GM23338 (cell line): ENCODE results near the gene PLEKHG5. TPM values are rescaled to one million over a fixed set of nuclear protein-coding genes. Genes with fewer than 3 reads are reported as not detected.

Source experiments
- ATAC-seq: fragments of 200-7000 bp; cut with Tn5 transposase; 3 replicates; pipeline ENCODE4 v1.9.1; 2020
- DNase-seq: peaks from one replicate; pipeline ENCODE4 v3.0.0-alpha.2; 2015; ENCODE audit warnings: low spot score
- H2AFZ ChIP-seq: fragments of 200-600 bp; sonication (generic); 2 replicates; pipeline ENCODE4 v1.8.0; 2016; ENCODE audit warnings: antibody characterized with exemption, mild to moderate bottlenecking, moderate library complexity
- H3F3A ChIP-seq: fragments of 200-600 bp; sonication (generic); replicated peaks from 2 replicates; pipeline ENCODE4 v1.8.0; 2017; ENCODE audit warnings: antibody characterized with exemption, mixed run types, low read depth
- H3K27ac ChIP-seq: fragments of 200-600 bp; sonication (generic); 2 replicates; pipeline ENCODE4 v1.6.1; 2016; ENCODE audit warnings: low read depth
- H3K27me3 ChIP-seq: fragments of 200-600 bp; sonication (generic); 2 replicates; pipeline ENCODE4 v1.8.0; 2016; ENCODE audit warnings: mild to moderate bottlenecking, mixed run types, moderate library complexity; ENCODE audit not compliant: insufficient read depth
- H3K36me3 ChIP-seq: fragments of 200-600 bp; sonication (generic); 2 replicates; pipeline ENCODE4 v1.8.0; 2016; ENCODE audit warnings: mild to moderate bottlenecking; ENCODE audit not compliant: insufficient read depth
- H3K4me1 ChIP-seq: fragments of 200-600 bp; sonication (generic); 2 replicates; pipeline ENCODE4 v1.8.0; 2016; ENCODE audit warnings: mild to moderate bottlenecking, moderate library complexity; ENCODE audit not compliant: insufficient read depth
- H3K4me2 ChIP-seq: fragments of 200-600 bp; sonication (generic); 2 replicates; pipeline ENCODE4 v1.7.1; 2017; ENCODE audit warnings: mixed run types
- H3K4me3 ChIP-seq: fragments of 200-600 bp; sonication (generic); 2 replicates; pipeline ENCODE4 v1.6.1; 2016; ENCODE audit warnings: mixed run types
- H3K79me2 ChIP-seq: fragments of 200-600 bp; sonication (generic); replicated peaks from 2 replicates; pipeline ENCODE4 v1.8.0; 2017; ENCODE audit warnings: mild to moderate bottlenecking; ENCODE audit not compliant: insufficient read depth
- H3K9me2 ChIP-seq: fragments of 200-600 bp; sonication (generic); 2 replicates; pipeline ENCODE4 v1.8.0; 2017; ENCODE audit not compliant: insufficient read depth
- H4K20me1 ChIP-seq: fragments of 200-600 bp; sonication (generic); replicated peaks from 2 replicates; pipeline ENCODE4 v1.8.0; 2017; ENCODE audit warnings: mild to moderate bottlenecking; ENCODE audit not compliant: insufficient read depth
- H3K27ac Mint-ChIP-seq: 2 replicates; pipeline ENCODE4 v1.8.0; 2020; ENCODE audit warnings: inconsistent platforms, mild to moderate bottlenecking, moderate library complexity, mixed read lengths
- H3K27me3 Mint-ChIP-seq: 3 replicates; pipeline ENCODE4 v1.8.0; 2022; ENCODE audit warnings: low read depth, mild to moderate bottlenecking, moderate library complexity, mixed read lengths, inconsistent platforms; ENCODE audit not compliant: insufficient read depth, poor library complexity
- H3K36me3 Mint-ChIP-seq: 3 replicates; pipeline ENCODE4 v1.8.0; 2021; ENCODE audit warnings: low read depth, mild to moderate bottlenecking, inconsistent platforms, moderate library complexity, mixed read lengths
- H3K4me1 Mint-ChIP-seq: 3 replicates; pipeline ENCODE4 v1.8.0; 2020; ENCODE audit warnings: mild to moderate bottlenecking, inconsistent platforms, mixed read lengths
- H3K4me3 Mint-ChIP-seq: 3 replicates; pipeline ENCODE4 v1.8.0; 2021; ENCODE audit warnings: moderate library complexity, mild to moderate bottlenecking, inconsistent platforms, mixed read lengths
- H3K9me3 Mint-ChIP-seq: 3 replicates; pipeline ENCODE4 v1.8.0; 2020; ENCODE audit warnings: moderate library complexity, mild to moderate bottlenecking, inconsistent platforms, mixed read lengths
- EZH2 ChIP-seq: fragments of 200-600 bp; sonication (generic); IDR thresholded peaks from one replicate; pipeline ENCODE4 v1.8.0; 2017; ENCODE audit warnings: antibody characterized with exemption, mild to moderate bottlenecking, low read depth; ENCODE audit not compliant: unreplicated experiment
- EZH2phosphoT487 ChIP-seq: fragments of 200-600 bp; sonication (generic); IDR thresholded peaks from one replicate; pipeline ENCODE4 v1.8.1; 2018; ENCODE audit warnings: antibody characterized with exemption; ENCODE audit not compliant: unreplicated experiment
- NANOG ChIP-seq: IDR thresholded peaks from 2 replicates; pipeline ENCODE4 v1.6.1; 2016; ENCODE audit warnings: antibody characterized with exemption, borderline replicate concordance
- STAT1 ChIP-seq: IDR thresholded peaks from one replicate; pipeline ENCODE4 v1.6.1; 2016; ENCODE audit warnings: antibody characterized with exemption; ENCODE audit not compliant: unreplicated experiment
- ZNF114 ChIP-seq: fragments of 250-450 bp; sonication (Bioruptor Pico); IDR thresholded peaks from 2 replicates; pipeline ENCODE4 v1.5.0; 2020; ENCODE audit warnings: mild to moderate bottlenecking, moderate library complexity
- polyA plus RNA-seq: library from polyadenylated mRNA; unstranded; fragments of >200 nt; fragmentation: Nextera tagmentation; extraction: Ambion mirVana; gene quantifications from 2 replicates; pipeline ENCODE4 v1.2.1, GENCODE V29; 2016
- total RNA-seq: library from RNA; depleted of rRNA; stranded (reverse); fragments of >200 nt; shearing (Covaris generic); gene quantifications from 2 replicates; pipeline ENCODE4 v1.2.3, GENCODE V29; 2014
- TF ChIP-seq, protein P1 (sequence below): IDR thresholded peaks from one replicate; pipeline ENCODE4 v1.6.1; 2018; ENCODE audit warnings: antibody characterized with exemption; ENCODE audit not compliant: unreplicated experiment

Gene PLEKHG5
- total and polyA plus RNA-seq, 2 experiments from 2014 or later, result 9.0 to 26.4 TPM

DNA sequence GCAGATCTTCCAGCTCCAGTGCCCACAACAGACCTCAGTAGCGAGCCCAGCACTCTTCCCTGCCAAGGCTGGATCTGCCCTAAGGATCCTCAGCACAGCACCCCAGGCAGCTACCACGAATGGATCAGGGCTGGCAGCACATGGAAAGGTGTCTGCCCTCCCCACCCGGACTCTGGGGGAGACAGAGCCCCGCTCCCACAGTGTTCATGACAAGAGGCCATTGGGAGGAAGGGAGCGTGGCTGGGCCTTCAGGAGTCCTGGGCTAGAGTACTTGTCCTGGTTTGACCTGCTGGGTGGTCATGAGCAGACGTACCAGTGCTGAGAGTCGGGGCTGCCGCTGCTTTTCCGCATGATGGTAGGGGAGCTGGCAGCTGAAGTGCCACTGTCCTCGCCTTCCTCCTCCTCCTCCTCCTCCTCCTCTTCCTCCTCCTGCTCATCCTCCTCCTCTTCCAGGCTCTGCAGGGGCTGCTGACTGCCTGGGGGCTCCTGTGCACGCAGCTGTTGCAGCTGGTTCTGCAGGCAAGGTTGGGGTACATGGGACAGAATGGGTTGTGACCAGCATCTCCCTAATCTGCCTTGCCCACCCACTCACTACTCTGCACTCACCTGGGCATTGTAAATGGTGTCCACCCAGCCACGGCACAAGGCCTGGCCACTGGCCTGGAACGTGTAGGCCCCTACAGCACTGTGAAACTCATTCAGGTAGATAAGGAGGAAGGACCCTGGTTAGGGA lies 22.6 kb downstream of the PLEKHG5 start:
- no peak for DNase-seq
- H3F3A ChIP-seq, result peaks cover 23% of the 10 kb centered on the region; the same call in 1 of the 2 replicates
- H3K79me2 ChIP-seq, result no peaks in the 10 kb centered on the region
- H2AFZ ChIP-seq, result no peak overlapping the region
- peaks cover 3% of the 10 kb centered on the region; the same call in 1 of the 2 replicates for H4K20me1 ChIP-seq
- peaks cover 34% of the 10 kb centered on the region for H3K36me3 Mint-ChIP-seq
- H3K4me3 ChIP-seq, result no peak overlapping the region
- no peak for TF ChIP-seq EZH2
- TF ChIP-seq STAT1, result no peak
- TF ChIP-seq EZH2phosphoT487, result no peak
- TF ChIP-seq, protein P1, sequence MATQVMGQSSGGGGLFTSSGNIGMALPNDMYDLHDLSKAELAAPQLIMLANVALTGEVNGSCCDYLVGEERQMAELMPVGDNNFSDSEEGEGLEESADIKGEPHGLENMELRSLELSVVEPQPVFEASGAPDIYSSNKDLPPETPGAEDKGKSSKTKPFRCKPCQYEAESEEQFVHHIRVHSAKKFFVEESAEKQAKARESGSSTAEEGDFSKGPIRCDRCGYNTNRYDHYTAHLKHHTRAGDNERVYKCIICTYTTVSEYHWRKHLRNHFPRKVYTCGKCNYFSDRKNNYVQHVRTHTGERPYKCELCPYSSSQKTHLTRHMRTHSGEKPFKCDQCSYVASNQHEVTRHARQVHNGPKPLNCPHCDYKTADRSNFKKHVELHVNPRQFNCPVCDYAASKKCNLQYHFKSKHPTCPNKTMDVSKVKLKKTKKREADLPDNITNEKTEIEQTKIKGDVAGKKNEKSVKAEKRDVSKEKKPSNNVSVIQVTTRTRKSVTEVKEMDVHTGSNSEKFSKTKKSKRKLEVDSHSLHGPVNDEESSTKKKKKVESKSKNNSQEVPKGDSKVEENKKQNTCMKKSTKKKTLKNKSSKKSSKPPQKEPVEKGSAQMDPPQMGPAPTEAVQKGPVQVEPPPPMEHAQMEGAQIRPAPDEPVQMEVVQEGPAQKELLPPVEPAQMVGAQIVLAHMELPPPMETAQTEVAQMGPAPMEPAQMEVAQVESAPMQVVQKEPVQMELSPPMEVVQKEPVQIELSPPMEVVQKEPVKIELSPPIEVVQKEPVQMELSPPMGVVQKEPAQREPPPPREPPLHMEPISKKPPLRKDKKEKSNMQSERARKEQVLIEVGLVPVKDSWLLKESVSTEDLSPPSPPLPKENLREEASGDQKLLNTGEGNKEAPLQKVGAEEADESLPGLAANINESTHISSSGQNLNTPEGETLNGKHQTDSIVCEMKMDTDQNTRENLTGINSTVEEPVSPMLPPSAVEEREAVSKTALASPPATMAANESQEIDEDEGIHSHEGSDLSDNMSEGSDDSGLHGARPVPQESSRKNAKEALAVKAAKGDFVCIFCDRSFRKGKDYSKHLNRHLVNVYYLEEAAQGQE, result no peak
- TF ChIP-seq ZNF114 (CRISPR knock-in tag), result no peak
- no peak for TF ChIP-seq NANOG
- no peak overlapping the region for H3K4me2 ChIP-seq
- H3K27me3 ChIP-seq, result peaks cover 5% of the 10 kb centered on the region; the same call in 1 of the 2 replicates
- H3K27me3 Mint-ChIP-seq, result peaks cover 12% of the 10 kb centered on the region
- ATAC-seq, result no peak
- H3K36me3 ChIP-seq, result no peaks in the 10 kb centered on the region
- peaks cover 18% of the 10 kb centered on the region for H3K4me1 Mint-ChIP-seq
- peaks cover 7% of the 10 kb centered on the region; the same call in 1 of the 2 replicates for H3K4me1 ChIP-seq
- H3K9me2 ChIP-seq, result no peaks in the 10 kb centered on the region
- H3K4me3 Mint-ChIP-seq, result no peak overlapping the region
- H3K9me3 Mint-ChIP-seq, result no peaks in the 10 kb centered on the region; the same call in 2 of the 3 replicates
- H3K27ac Mint-ChIP-seq, result no peak overlapping the region
- no peak overlapping the region for H3K27ac ChIP-seq

DNA sequence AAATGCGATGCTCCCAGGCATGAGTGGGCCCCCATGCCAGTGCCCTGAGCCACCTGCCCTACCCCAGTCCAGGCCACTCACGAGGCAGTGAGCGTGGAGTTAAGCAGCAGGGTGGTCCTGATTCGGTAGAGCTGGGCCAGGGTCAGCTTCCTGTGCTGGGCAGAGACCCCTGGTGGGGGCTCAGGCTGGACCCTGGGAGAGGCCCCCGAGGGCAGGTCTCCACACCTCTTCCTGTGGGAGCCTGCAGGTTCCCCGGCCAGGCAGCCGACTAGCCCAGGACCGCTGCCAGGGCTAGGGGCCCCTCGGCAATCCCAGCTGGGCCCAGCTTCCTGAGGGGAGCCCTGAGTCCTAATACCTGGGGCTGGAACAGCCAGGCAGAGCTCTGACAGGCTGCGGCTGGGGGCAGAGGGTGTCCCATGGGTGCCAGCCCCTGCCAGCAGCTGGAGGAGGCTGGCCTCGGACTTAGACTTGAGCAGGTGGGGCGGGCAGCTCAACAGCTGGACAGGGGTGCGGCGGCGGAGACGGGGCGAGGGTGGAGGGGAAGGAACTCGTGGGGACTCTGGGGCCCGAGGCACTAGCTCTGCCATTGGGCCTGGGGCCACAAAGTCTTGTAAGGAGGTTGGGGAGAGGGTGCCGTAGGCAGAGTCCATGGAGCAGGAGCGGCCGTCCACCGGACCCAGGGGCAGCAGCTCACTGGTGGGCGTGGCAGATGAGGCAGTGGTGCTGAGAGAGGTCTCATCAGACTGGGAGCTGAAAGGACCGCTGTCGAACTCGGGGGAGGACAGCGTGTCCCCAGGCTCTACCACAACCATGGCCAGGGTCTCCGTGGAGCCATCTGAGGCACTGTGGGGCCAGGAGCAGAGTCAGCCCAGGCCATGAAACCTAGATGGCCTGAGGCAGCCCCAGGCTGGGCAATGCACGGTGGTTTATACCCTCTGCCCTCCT lies 23.5 kb downstream of the PLEKHG5 start:
- Mint-ChIP-seq H3K36me3 (peaks cover 34% of the 10 kb centered on the region), H3K27me3 (peaks cover 14% of the 10 kb centered on the region), H3K27ac (no peak overlapping the region), H3K4me3 (no peak overlapping the region), H3K4me1 (peaks cover 15% of the 10 kb centered on the region), H3K9me3 (no peaks in the 10 kb centered on the region; the same call in 2 of the 3 replicates)
- H3K27me3 ChIP-seq, result peaks cover 5% of the 10 kb centered on the region; the same call in 1 of the 2 replicates
- no peak overlapping the region for H3K27ac ChIP-seq
- H3K79me2 ChIP-seq, result no peaks in the 10 kb centered on the region
- peaks cover 23% of the 10 kb centered on the region; the same call in 1 of the 2 replicates for H3F3A ChIP-seq
- no peak overlapping the region for H3K4me3 ChIP-seq
- ATAC-seq, result no peak
- no peaks in the 10 kb centered on the region for H3K36me3 ChIP-seq
- H3K9me2 ChIP-seq, result no peaks in the 10 kb centered on the region
- TF ChIP-seq NANOG, result no peak
- H3K4me2 ChIP-seq, result no peak overlapping the region
- H3K4me1 ChIP-seq, result peaks cover 7% of the 10 kb centered on the region; the same call in 1 of the 2 replicates
- H4K20me1 ChIP-seq, result peaks cover 3% of the 10 kb centered on the region; the same call in 1 of the 2 replicates
- DNase-seq, result no peak
- H2AFZ ChIP-seq, result no peak overlapping the region
